ENCODE data around the gene ATF6B. TPM values are rescaled to one million over a fixed set of nuclear protein-coding genes. Genes with fewer than 3 reads are reported as not detected.

Gene ATF6B
- total RNA-seq, 1 donor = 23.8 TPM

GRCh38 chr6:32154514-32155161 lies 26.6 kb upstream of the ATF6B start:
- peak; percentile 64 for DNase-seq (ENCODE audit: low read depth)
- TF ChIP-seq CTCF (IDR thresholded peaks at IDR 0.05; ENCODE audit: insufficient read depth, low read length) = peak; percentile 53
- peak overlapping the region; percentile 75 for H3K4me3 ChIP-seq (ENCODE audit: low read depth, low read length)

GRCh38 chr6:32153564-32154513 lies 25.8 kb upstream of the ATF6B start, which contains the start of gene PPT2:
Gene PPT2 (plus strand): TSS chr6:32154141. CDS start chr6:32154595, 454 bp downstream.
- peak within 1 kb of the TSS; percentile 75 for H3K4me3 ChIP-seq (ENCODE audit: low read depth, low read length)
- peak; percentile 45 for TF ChIP-seq CTCF (IDR thresholded peaks at IDR 0.05; ENCODE audit: insufficient read depth, low read length)
- DNase-seq (ENCODE audit: low read depth) = peak; percentile 91

- TF ChIP-seq CTCF (IDR thresholded peaks at IDR 0.05; ENCODE audit: insufficient read depth, low read length) = no peak
- H3K4me3 ChIP-seq (ENCODE audit: low read depth, low read length) = peak overlapping the region; percentile 75
- DNase-seq (ENCODE audit: low read depth) = peak; percentile 35
These were observed 24.9 kb upstream of the ATF6B start for GRCh38 chr6:32152769-32153563.

- peak within 1 kb of the TSS; percentile 75 for H3K4me3 ChIP-seq (ENCODE audit: low read depth, low read length)
- no peak for TF ChIP-seq CTCF (IDR thresholded peaks at IDR 0.05; ENCODE audit: insufficient read depth, low read length)
- DNase-seq (ENCODE audit: low read depth) = peak; percentile 17
These were observed 24.1 kb upstream of the ATF6B start, which contains the start of gene PRRT1 for GRCh38 chr6:32151863-32152768. Gene PRRT1 (minus strand): TSS chr6:32151939. CDS start chr6:32151827, 112 bp downstream.

GRCh38 chr6:32151181-32151862 lies 23.3 kb upstream of the ATF6B start:
- no peak for DNase-seq (ENCODE audit: low read depth)
- H3K4me3 ChIP-seq (ENCODE audit: low read depth, low read length) = peak overlapping the region; percentile 75
- TF ChIP-seq CTCF (IDR thresholded peaks at IDR 0.05; ENCODE audit: insufficient read depth, low read length) = no peak
